Activated naive CD4-positive, alpha-beta T cell treated with anti-CD3 and anti-CD28 coated beads, Interleukin-2, amount 50 U/mL, for 16 hours (primary cell): Measurements from ENCODE around the gene TRIP11.

ENCODE experiments used
- DNase-seq: peaks from one replicate; pipeline ENCODE4 v3.0.0-alpha.2; 2020

Gene TRIP11

GRCh38 chr14:92009604-92010003 is 30.3 kb downstream of the TRIP11 start:
- no peak for DNase-seq

- no peak for DNase-seq
These were observed 34.8 kb downstream of the TRIP11 start for GRCh38 chr14:92005019-92005418.

GRCh38 chr14:92004062-92004461 is 35.8 kb downstream of the TRIP11 start:
- DNase-seq, result no peak

- no peak for DNase-seq
These were observed 40.9 kb downstream of the TRIP11 start for GRCh38 chr14:91998667-91999570.

GRCh38 chr14:91997492-91997891 is 42.4 kb downstream of the TRIP11 start:
- no peak for DNase-seq

GRCh38 chr14:91996948-91997371 is 42.9 kb downstream of the TRIP11 start:
- DNase-seq, result no peak

GRCh38 chr14:91987192-91987591 is 52.7 kb downstream of the TRIP11 start:
- no peak for DNase-seq

- DNase-seq, result no peak
These were observed 54.2 kb downstream of the TRIP11 start for GRCh38 chr14:91985521-91986255.

- DNase-seq, result no peak
These were observed 54.9 kb downstream of the TRIP11 start for GRCh38 chr14:91985008-91985407.

- DNase-seq, result no peak
These were observed 56.3 kb downstream of the TRIP11 start for GRCh38 chr14:91983588-91983987.

GRCh38 chr14:91980157-91980556 is 59.7 kb downstream of the TRIP11 start:
- DNase-seq, result no peak

- DNase-seq, result no peak
These were observed 62.0 kb downstream of the TRIP11 start for GRCh38 chr14:91977884-91978283.

- no peak for DNase-seq
These were observed 64.1 kb downstream of the TRIP11 start for GRCh38 chr14:91975763-91976162.

GRCh38 chr14:91971188-91971778 is 68.6 kb downstream of the TRIP11 start:
- no peak for DNase-seq

- peak; percentile 18 for DNase-seq
These were observed 71.6 kb downstream of the TRIP11 start for GRCh38 chr14:91968280-91968679.

- DNase-seq, result no peak
These were observed 75.1 kb downstream of the TRIP11 start for GRCh38 chr14:91964724-91965123.

- DNase-seq, result no peak
These were observed 75.8 kb downstream of the TRIP11 start for GRCh38 chr14:91964011-91964410.

GRCh38 chr14:91963465-91963864 is 76.4 kb downstream of the TRIP11 start:
- no peak for DNase-seq

GRCh38 chr14:91961297-91962220 is 78.3 kb downstream of the TRIP11 start:
- DNase-seq, result no peak

- DNase-seq, result no peak
These were observed 82.0 kb downstream of the TRIP11 start for GRCh38 chr14:91957876-91958313.

- DNase-seq, result no peak
These were observed 83.2 kb downstream of the TRIP11 start for GRCh38 chr14:91956616-91957015.

GRCh38 chr14:91955168-91955567 is 84.7 kb downstream of the TRIP11 start:
- no peak for DNase-seq
